Transverse colon (tissue), 4 donors: ENCODE results near the gene MLST8. TPM values are rescaled to one million over a fixed set of nuclear protein-coding genes. Genes with fewer than 3 reads are reported as not detected.

Experiments used
- DNase-seq: peaks from one replicate; pipeline ENCODE4 v3.0.0-alpha.2; 2019
- H3K27ac ChIP-seq, 4 donors: fragments of 200-600 bp; sonication (generic); 2 replicates each; pipeline ENCODE4 v1.5.1; 2016 to 2018; ENCODE audit warnings: inconsistent platforms in 4 of 4
- H3K27me3 ChIP-seq: fragments of 200-600 bp; sonication (generic); 2 replicates; pipeline ENCODE4 v1.5.1; 2017; ENCODE audit warnings: inconsistent platforms
- H3K36me3 ChIP-seq, 4 donors: fragments of 200-600 bp; sonication (generic); 2 replicates each; pipeline ENCODE4 v1.5.1; 2017 to 2019; ENCODE audit warnings: inconsistent platforms in 4 of 4
- H3K4me1 ChIP-seq, 4 donors: fragments of 200-600 bp; sonication (generic); 2 replicates each; pipeline ENCODE4 v1.5.1; 2017 to 2020; ENCODE audit warnings: inconsistent platforms in 4 of 4
- H3K4me3 ChIP-seq, 4 donors: fragments of 200-600 bp; sonication (generic); 1 replicate in 1 of 4; 2 replicates in 3 of 4; pipeline versions ENCODE4 v1.5.1 to v1.6.1; 2017 to 2019; ENCODE audit warnings: inconsistent platforms in 4 of 4
- H3K9me3 ChIP-seq, 2 donors: fragments of 200-600 bp; sonication (generic); 2 replicates each; pipeline ENCODE4 v1.5.1; 2017 to 2019; ENCODE audit warnings: inconsistent platforms in 2 of 2
- CTCF ChIP-seq, 5 experiments: fragments of 200-600 bp in 3 of 5; fragments of 450-650 bp in 2 of 5; sonication (generic) in 3 of 5; IDR thresholded peaks; 1 replicate in 2 of 5; 2 replicates in 3 of 5; pipeline ENCODE4 v1.5.1; 2016 to 2017; ENCODE audit warnings: antibody characterized with exemption in 5 of 5, inconsistent platforms in 3 of 5, mild to moderate bottlenecking in 2 of 5, moderate library complexity in 1 of 5
- EP300 ChIP-seq: sonication (generic); formaldehyde crosslinking; IDR thresholded peaks from one replicate; pipeline ENCODE4 v1.6.1; 2017; ENCODE audit warnings: antibody characterized with exemption, low read depth
- POLR2A ChIP-seq: fragments of 450-650 bp; IDR thresholded peaks from one replicate; pipeline ENCODE4 v1.6.1; 2016; ENCODE audit warnings: antibody characterized with exemption, mild to moderate bottlenecking, moderate library complexity
- POLR2AphosphoS5 ChIP-seq, 3 donors: sonication (generic); formaldehyde crosslinking; IDR thresholded peaks; one replicate each; pipeline ENCODE4 v1.6.1; 2016; ENCODE audit warnings: antibody characterized with exemption in 3 of 3
- WGBS, 2 donors: methylation state at CpG; one replicate each; pipeline ENCODE4 v1.1.5; 2018; ENCODE audit warnings: low coverage in 1 of 2; 5-methylcytosine and 5-hydroxymethylcytosine counted together
- in situ Hi-C, 4 donors: fragments of 200-750 bp; cut with MboI; loops; one replicate each; pipeline versions ENCODE4 v1.15.0 to v1.15.1; 2017; ENCODE audit warnings: low sequenced_read_pairs in 3 of 4, low pct_ligation_motif_present in 1 of 4, low pct_unique_long_range_greater_than_20kb in 1 of 4
- intact Hi-C: fragments of 100-400 bp; cut with DNase I; formaldehyde crosslinking; loops from one replicate; pipeline ENCODE4 v1.15.1; 2023; ENCODE audit warnings: low total_unique reads
- total RNA-seq, 4 donors: library from RNA; depleted of rRNA; stranded (reverse); fragments of >200 nt; gene quantifications; one replicate each; pipeline ENCODE4 v1.1.0, GENCODE V29; 2016

The MLST8 gene
- total RNA-seq, 4 donors from 2014 or later = 50.8 to 81.8 (median 73.1) TPM

- in situ Hi-C loops = no loop called here
- Histone ChIP-seq H3K4me1 (peaks cover 18 to 25% (median 22%) of the 10 kb centered on the region in 4 donors), H3K36me3 (no peaks in the 10 kb centered on the region), H3K27ac (peak overlapping the region in 1 of 4 donors; percentile 91), H3K27me3 (no peaks in the 10 kb centered on the region), H3K9me3 (no peaks in the 10 kb centered on the region), H3K4me3 (no peak overlapping the region)
- intact Hi-C loops = no loop called here
- no peak for TF ChIP-seq CTCF (IDR thresholded peaks at IDR 0.05)
- 93 to 96% methylated on average over 2 to 4 of the region's 4 CpGs for WGBS, 2 donors
- no peak for DNase-seq
These were observed 11.1 kb downstream of the MLST8 start for GRCh38 chr16:2216330-2216729.

GRCh38 chr16:2223221-2223941 lies 18.1 kb downstream of the MLST8 start, which contains the start of gene E4F1:
Gene E4F1 (plus strand): TSS chr16:2223591. CDS start chr16:2223614, 23 bp downstream.
- Histone ChIP-seq H3K36me3 (peaks cover 0 to under 1% (median under 1%) of the 10 kb centered on the region in 4 donors), H3K4me3 (peak within 1 kb of the TSS; percentile 78 to 98 (median 90)), H3K9me3 (no peaks in the 10 kb centered on the region), H3K27me3 (no peaks in the 10 kb centered on the region), H3K4me1 (peaks cover 8 to 37% (median 22%) of the 10 kb centered on the region in 4 donors), H3K27ac (peak within 1 kb of the TSS; percentile 91 to 98 (median 94))
- WGBS, 2 donors = 1% methylated on average over 40 of the region's 82 CpGs; no CpG with 5 or more reads in 1 of the 2 donors
- in situ Hi-C loops (no loop called here), intact Hi-C loops (no loop called here)
- DNase-seq = peak; percentile 100
- TF ChIP-seq POLR2AphosphoS5 (IDR thresholded peaks at IDR 0.05) = peak; percentile 96 to 97 (median 97)
- TF ChIP-seq CTCF (IDR thresholded peaks at IDR 0.05) = peak in 1 of 5 experiments; percentile 6
- peak; percentile 87 for TF ChIP-seq POLR2A
- no peak for TF ChIP-seq EP300

- Histone ChIP-seq H3K4me1 (peaks cover 8 to 37% (median 22%) of the 10 kb centered on the region in 4 donors), H3K27ac (peak overlapping the region; percentile 91 to 98 (median 94)), H3K4me3 (peak overlapping the region; percentile 78 to 98 (median 90)), H3K36me3 (peaks cover 0 to 7% (median 4%) of the 10 kb centered on the region in 4 donors), H3K27me3 (no peaks in the 10 kb centered on the region), H3K9me3 (no peaks in the 10 kb centered on the region)
- intact Hi-C loops (no loop called here), in situ Hi-C loops (no loop called here)
- TF ChIP-seq POLR2AphosphoS5 (IDR thresholded peaks at IDR 0.05) (no peak), CTCF (IDR thresholded peaks at IDR 0.05) (peak in 1 of 5 experiments; percentile 9), EP300 (no peak)
- DNase-seq = peak; percentile 66
- WGBS, 2 donors = 3 to 25% methylated on average over 4 to 22 of the region's 22 CpGs
These were observed 18.8 kb downstream of the MLST8 start for GRCh38 chr16:2223942-2224486.

- TF ChIP-seq POLR2AphosphoS5 (IDR thresholded peaks at IDR 0.05) (no peak), POLR2A (no peak), CTCF (IDR thresholded peaks at IDR 0.05) (peak in 1 of 5 experiments; percentile 12), EP300 (no peak)
- Histone ChIP-seq H3K27me3 (no peaks in the 10 kb centered on the region), H3K36me3 (peaks cover 0 to 19% (median 9%) of the 10 kb centered on the region in 4 donors), H3K4me1 (peaks cover 8 to 37% (median 22%) of the 10 kb centered on the region in 4 donors), H3K27ac (peak overlapping the region in 3 of 4 donors; percentile 22 to 37 (median 24)), H3K9me3 (no peaks in the 10 kb centered on the region), H3K4me3 (no peak overlapping the region)
- intact Hi-C loops (no loop called here), in situ Hi-C loops (no loop called here)
- no peak for DNase-seq
- WGBS, 2 donors = 0 to 44% methylated on average over 1 to 9 of the region's 9 CpGs
These were observed 21.1 kb downstream of the MLST8 start for GRCh38 chr16:2226245-2226793.
